SK-N-SH (cell line): ENCODE measurements around the gene LETM1. TPM values are rescaled to one million over a fixed set of nuclear protein-coding genes. Genes with fewer than 3 reads are reported as not detected.

Experiments
- CTCF ChIA-PET: fragments of 300-600, 350-600 bp; formaldehyde crosslinking; extraction: SDS; loops from one replicate; lab custom pipeline; 2021; lab: Yijun Ruan, JAX
- POLR2A ChIA-PET: fragments of 350-600 bp; sonication (Branson Sonifier 250); formaldehyde crosslinking; extraction: SDS; loops from one replicate; lab custom pipeline; 2020; ENCODE audit warnings: antibody characterized with exemption, inconsistent platforms; lab: Yijun Ruan, JAX
- DNase-seq: peaks from one replicate; pipeline ENCODE4 v3.0.0; 2012
- H2AFZ ChIP-seq: fragments of 200-600 bp; sonication (generic); 2 replicates; pipeline ENCODE4 v1.8.1; 2016; ENCODE audit warnings: antibody characterized with exemption, mild to moderate bottlenecking, low read depth
- H3F3A ChIP-seq: fragments of 200-600 bp; sonication (generic); replicated peaks from 2 replicates; pipeline ENCODE3; 2016; ENCODE audit warnings: antibody characterized with exemption, mild to moderate bottlenecking; ENCODE audit not compliant: insufficient read depth
- H3K27ac ChIP-seq, 2 experiments: fragments of 200-500 bp in 1 of 2; fragments of 200-600 bp in 1 of 2; sonication (Bioruptor generic) in 1 of 2; sonication (generic), shearing (Covaris generic) in 1 of 2; 2 replicates each; pipeline versions ENCODE4 v1.5.1 to v1.6.1; 2014 to 2016; ENCODE audit warnings: low read depth in 2 of 2, inconsistent platforms in 1 of 2, low read length in 1 of 2, mild to moderate bottlenecking in 1 of 2, mixed read lengths in 1 of 2
- H3K27me3 ChIP-seq: fragments of 200-600 bp; sonication (generic), shearing (Covaris generic); 2 replicates; pipeline ENCODE4 v1.6.1; 2016; ENCODE audit warnings: mixed run types; ENCODE audit not compliant: insufficient read depth
- H3K36me3 ChIP-seq, 2 experiments: fragments of 200-500 bp in 1 of 2; fragments of 200-600 bp in 1 of 2; sonication (Bioruptor generic) in 1 of 2; sonication (generic) in 1 of 2; replicated peaks in 1 of 2; 2 replicates each; pipeline versions ENCODE3 to v1.5.1; 2014 to 2016; ENCODE audit warnings: low read length in 1 of 2, mild to moderate bottlenecking in 1 of 2; ENCODE audit not compliant: insufficient read depth in 2 of 2, control insufficient read depth in 1 of 2
- H3K4me1 ChIP-seq, 2 experiments: fragments of 200-500 bp in 1 of 2; fragments of 200-600 bp in 1 of 2; sonication (Bioruptor generic) in 1 of 2; sonication (generic), shearing (Covaris generic) in 1 of 2; 2 replicates each; pipeline versions ENCODE4 v1.5.1 to v1.6.1; 2014 to 2016; ENCODE audit warnings: low read depth in 1 of 2, low read length in 1 of 2, mixed run types in 1 of 2; ENCODE audit not compliant: insufficient read depth in 2 of 2, control insufficient read depth in 1 of 2
- H3K4me2 ChIP-seq: fragments of 200-600 bp; sonication (generic), shearing (Covaris generic); 2 replicates; pipeline ENCODE4 v1.6.1; 2017; ENCODE audit warnings: mixed run types
- H3K4me3 ChIP-seq, 2 experiments: fragments of 200-500 bp in 1 of 2; fragments of 200-600 bp in 1 of 2; sonication (Bioruptor generic) in 1 of 2; sonication (generic), shearing (Covaris generic) in 1 of 2; 2 replicates each; pipeline versions ENCODE4 v1.5.1 to v1.8.1; 2014 to 2016; ENCODE audit warnings: low read depth in 2 of 2, inconsistent platforms in 1 of 2, low read length in 1 of 2, mild to moderate bottlenecking in 1 of 2, mixed read lengths in 1 of 2, moderate library complexity in 1 of 2
- H3K79me2 ChIP-seq: fragments of 200-600 bp; sonication (generic); 2 replicates; pipeline ENCODE4 v1.8.1; 2017; ENCODE audit warnings: mild to moderate bottlenecking; ENCODE audit not compliant: insufficient read depth
- H3K9ac ChIP-seq: fragments of 200-600 bp; sonication (generic); 2 replicates; pipeline ENCODE4 v1.6.1; 2017; ENCODE audit warnings: mixed run types
- H3K9me2 ChIP-seq: fragments of 200-600 bp; sonication (generic); 2 replicates; pipeline ENCODE4 v1.6.1; 2017; ENCODE audit warnings: mixed run types
- H3K9me3 ChIP-seq: fragments of 200-600 bp; sonication (generic); 2 replicates; pipeline ENCODE4 v1.6.1; 2017; ENCODE audit warnings: mixed run types, mild to moderate bottlenecking, moderate library complexity
- H4K20me1 ChIP-seq: fragments of 200-600 bp; sonication (generic); 2 replicates; pipeline ENCODE4 v1.6.1; 2017; ENCODE audit warnings: mild to moderate bottlenecking, mixed run types; ENCODE audit not compliant: insufficient read depth
- CTCF ChIP-seq: fragments of 200-600 bp; sonication (generic); IDR thresholded peaks from 2 replicates; pipeline ENCODE4 v1.6.1; 2017; ENCODE audit warnings: antibody characterized with exemption, mild to moderate bottlenecking, moderate library complexity
- ELF1 ChIP-seq: IDR thresholded peaks from 2 replicates; pipeline ENCODE4 v1.4.0; 2012
- FOXJ3 ChIP-seq: sonication (generic); formaldehyde crosslinking; IDR thresholded peaks from 2 replicates; pipeline ENCODE4 v1.5.1; 2020; ENCODE audit warnings: mild to moderate bottlenecking, missing genetic modification reagents
- GABPA ChIP-seq: IDR thresholded peaks from 2 replicates; pipeline ENCODE4 v1.4.0; 2012; ENCODE audit warnings: low read depth, mild to moderate bottlenecking
- MAX ChIP-seq: IDR thresholded peaks from 2 replicates; pipeline ENCODE4 v1.4.0; 2012; ENCODE audit warnings: low read depth
- MXI1 ChIP-seq: IDR thresholded peaks from 2 replicates; pipeline ENCODE4 v1.6.1; 2012; ENCODE audit warnings: mild to moderate bottlenecking, low read depth, low read length, improper control_type of control experiment
- NFIC ChIP-seq: IDR thresholded peaks from 2 replicates; pipeline ENCODE4 v1.4.0; 2012; ENCODE audit warnings: borderline replicate concordance
- RAD21 ChIP-seq: IDR thresholded peaks from 2 replicates; pipeline ENCODE4 v1.6.1; 2012; ENCODE audit warnings: mild to moderate bottlenecking, low read length
- RXRA ChIP-seq: IDR thresholded peaks from 2 replicates; pipeline ENCODE4 v1.4.0; 2012; ENCODE audit warnings: low read depth, mild to moderate bottlenecking, borderline replicate concordance
- SIN3A ChIP-seq: IDR thresholded peaks from 2 replicates; pipeline ENCODE4 v1.6.1; 2012; ENCODE audit warnings: low read depth, mild to moderate bottlenecking, low read length, moderate library complexity, borderline replicate concordance
- TEAD4 ChIP-seq: IDR thresholded peaks from 2 replicates; pipeline ENCODE4 v1.4.0; 2012; ENCODE audit warnings: mild to moderate bottlenecking, borderline replicate concordance; ENCODE audit not compliant: insufficient read depth
- USF1 ChIP-seq: IDR thresholded peaks from 2 replicates; pipeline ENCODE4 v1.4.0; 2012; ENCODE audit warnings: low read depth, borderline replicate concordance
- USF2 ChIP-seq: fragments of 150-350 bp; IDR thresholded peaks from 2 replicates; pipeline ENCODE4 v1.6.1; 2017; ENCODE audit warnings: antibody characterized with exemption, low read length, low read depth, borderline replicate concordance
- ZBTB33 ChIP-seq: IDR thresholded peaks from 2 replicates; pipeline ENCODE4 v1.4.0; 2012; ENCODE audit warnings: low read depth, borderline replicate concordance
- WGBS: methylation state at CpG from one replicate; pipeline ENCODE4 v1.1.6; 2017; ENCODE audit warnings: low lambda C conversion rate; 5-methylcytosine and 5-hydroxymethylcytosine counted together
- polyA plus RNA-seq, 3 experiments: library from polyadenylated mRNA; depleted of rRNA; stranded (reverse); fragments of >200 nt; gene quantifications; 2 replicates each; pipeline ENCODE4 v1.2.3, GENCODE V29; 2012
- TF ChIP-seq, protein P1 (sequence below): fragments of 150-350 bp; IDR thresholded peaks from 2 replicates; pipeline ENCODE4 v1.6.1; 2016; ENCODE audit warnings: mild to moderate bottlenecking, low read depth, low read length

Gene LETM1
- polyA plus RNA-seq, 1 of the 3 experiments (the other 2 are of a cell fraction) = 25.8 TPM

DNA sequence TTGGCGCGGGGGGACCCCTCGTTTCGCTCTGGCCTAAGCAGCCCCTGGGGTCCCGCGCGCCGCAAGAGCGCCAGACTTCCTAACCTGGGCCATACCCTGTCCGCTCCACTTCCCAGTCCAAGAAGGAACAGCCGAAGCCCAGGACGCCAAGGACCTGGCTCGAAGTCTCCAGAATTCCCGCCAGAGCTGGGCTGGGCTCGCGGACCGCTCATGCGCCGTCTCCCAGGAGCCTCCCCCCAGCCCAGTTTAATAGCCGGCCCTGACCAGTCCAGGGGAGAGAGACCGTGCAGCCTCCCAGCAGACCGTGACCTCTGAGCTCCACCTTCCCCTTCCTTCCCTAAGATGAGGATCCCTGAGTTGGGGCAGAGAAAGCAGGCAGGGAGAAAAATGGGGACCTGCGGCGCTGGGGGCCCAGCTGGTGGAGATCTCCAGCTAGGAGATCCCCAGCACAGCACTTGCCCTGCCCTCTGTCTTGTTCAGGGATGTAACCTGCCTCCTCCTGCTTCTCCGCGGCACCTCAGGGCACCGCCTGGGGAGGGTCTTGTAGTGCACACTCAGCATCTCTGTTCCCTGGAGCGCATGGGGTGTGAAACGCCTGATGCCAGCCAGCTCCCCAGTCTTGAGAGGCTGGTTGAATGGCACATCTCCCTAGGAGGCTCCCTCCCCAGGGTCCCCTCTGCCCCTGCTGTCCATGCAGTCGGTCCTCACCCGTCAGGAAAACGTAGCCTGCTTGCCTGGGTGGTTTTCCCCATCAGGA lies 1.2 kb upstream of the LETM1 start:
- H4K20me1 ChIP-seq = peaks cover 20% of the 10 kb centered on the region; the same call in 1 of the 2 replicates
- TF ChIP-seq ZBTB33 (no peak), RAD21 (no peak), FOXJ3 (CRISPR knock-in tag) (no peak), CTCF (0 out of 2 replicates have a peak, but pooled peaks have one; percentile 6), MXI1 (no peak), MAX (no peak), GABPA (no peak), TEAD4 (no peak)
- H3K4me2 ChIP-seq = peak overlapping the region; percentile 100
- no peaks in the 10 kb centered on the region for H3K27me3 ChIP-seq
- peaks cover 0 to 13% of the 10 kb centered on the region in 2 experiments; a peak in 1 of 4 replicates for H3K4me1 ChIP-seq
- H3K36me3 ChIP-seq = peaks cover 2 to 4% of the 10 kb centered on the region in 2 experiments
- H3K79me2 ChIP-seq = peaks cover 58% of the 10 kb centered on the region
- H3K4me3 ChIP-seq = peak overlapping the region; percentile 76 to 81
- peak overlapping the region; percentile 74 to 83 for H3K27ac ChIP-seq
- ChIA-PET CTCF (interaction anchor here (0.7 to 5.0 kb wide), 10 partner anchors 9 to 112 kb away, joined by 3 to 25 read pairs (median 4); partner anchors contain the start of gene NSD2), POLR2A (interaction anchor here (0.6 to 2.2 kb wide), 2 partner anchors 13 to 15 kb away, joined by 4 to 11 read pairs; partner anchors contain the start of gene NSD2)
- WGBS = 20% methylated on average over 14 of the region's 32 CpGs
- H3K9ac ChIP-seq = peak overlapping the region; percentile 89
- no peaks in the 10 kb centered on the region for H3K9me2 ChIP-seq
- DNase-seq = peak; percentile 67
- peaks cover 7% of the 10 kb centered on the region for H3F3A ChIP-seq
- no peaks in the 10 kb centered on the region for H3K9me3 ChIP-seq
- H2AFZ ChIP-seq = peak overlapping the region; percentile 91; the same call in 1 of the 2 replicates

DNA sequence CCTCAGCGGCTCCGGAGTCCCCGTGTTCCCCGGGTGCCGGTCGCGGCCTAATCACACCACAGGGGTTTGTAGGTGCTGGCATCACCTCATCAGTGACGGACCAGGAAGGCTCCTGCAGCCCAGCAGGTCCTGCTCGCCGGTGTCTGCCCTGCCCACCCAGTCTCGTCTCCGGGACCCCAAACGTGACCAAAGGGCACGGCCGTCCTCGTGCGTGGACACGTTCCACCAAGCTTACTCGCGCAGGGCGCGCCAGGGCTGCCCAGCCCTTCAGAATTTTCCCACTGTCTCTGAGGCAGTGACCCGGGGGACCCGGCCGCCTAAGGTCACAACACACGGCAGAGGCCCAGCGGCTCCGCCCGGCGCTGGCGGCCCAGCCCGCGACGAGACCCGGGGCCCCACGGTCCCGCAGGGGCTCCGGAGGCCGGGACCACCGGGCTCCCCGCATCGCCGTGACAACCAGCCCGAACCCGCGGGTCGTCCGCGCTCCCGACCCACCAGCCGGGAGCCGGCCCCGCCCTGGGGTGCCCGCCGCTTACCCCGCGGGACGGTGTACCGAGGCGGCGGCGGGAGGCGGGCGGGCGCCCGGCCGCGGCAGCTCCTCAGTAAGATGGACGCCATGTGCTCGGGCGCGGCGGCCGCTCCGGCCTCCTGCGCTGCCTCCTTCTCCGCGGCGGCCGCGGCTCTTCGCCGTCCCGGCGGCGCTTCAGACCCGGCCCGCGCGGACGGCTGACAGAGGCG lies 454 bp downstream of the LETM1 start:
- peaks cover 74% of the 10 kb centered on the region for H3K79me2 ChIP-seq
- DNase-seq = peak; percentile 62
- peak overlapping the region; percentile 55 to 63 for H3K27ac ChIP-seq
- peaks cover 2 to 4% of the 10 kb centered on the region in 2 experiments for H3K36me3 ChIP-seq
- H3K9ac ChIP-seq = peak overlapping the region; percentile 89
- 2% methylated on average over 11 of the region's 92 CpGs for WGBS
- POLR2A ChIA-PET = interaction anchor here (2.2 kb wide), 1 partner anchor 15 kb away, joined by 11 read pairs; the partner anchor contains the start of gene NSD2
- H3K27me3 ChIP-seq = no peaks in the 10 kb centered on the region
- peaks cover 0 to 13% of the 10 kb centered on the region in 2 experiments; a peak in 1 of 4 replicates for H3K4me1 ChIP-seq
- H4K20me1 ChIP-seq = peaks cover 32% of the 10 kb centered on the region; the same call in 1 of the 2 replicates
- H3F3A ChIP-seq = peaks cover 7% of the 10 kb centered on the region
- H3K4me2 ChIP-seq = peak overlapping the region; percentile 100
- CTCF ChIA-PET = interaction anchor here (0.8 to 5.0 kb wide), 5 partner anchors 13 to 74 kb away, joined by 3 to 25 read pairs (median 4); no protein-coding TSS in a partner anchor
- H2AFZ ChIP-seq = peak overlapping the region; percentile 56; the same call in 1 of the 2 replicates
- H3K9me3 ChIP-seq = no peaks in the 10 kb centered on the region
- peak overlapping the region; percentile 76 to 81 for H3K4me3 ChIP-seq
- no peaks in the 10 kb centered on the region for H3K9me2 ChIP-seq
- no peak for TF ChIP-seq ELF1
- no peak for TF ChIP-seq RXRA
- no peak for TF ChIP-seq USF2
- no peak for TF ChIP-seq USF1
- TF ChIP-seq NFIC = no peak
- TF ChIP-seq GABPA = no peak
- no peak; the same call in 1 of the 2 replicates for TF ChIP-seq SIN3A
- TF ChIP-seq, protein P1, sequence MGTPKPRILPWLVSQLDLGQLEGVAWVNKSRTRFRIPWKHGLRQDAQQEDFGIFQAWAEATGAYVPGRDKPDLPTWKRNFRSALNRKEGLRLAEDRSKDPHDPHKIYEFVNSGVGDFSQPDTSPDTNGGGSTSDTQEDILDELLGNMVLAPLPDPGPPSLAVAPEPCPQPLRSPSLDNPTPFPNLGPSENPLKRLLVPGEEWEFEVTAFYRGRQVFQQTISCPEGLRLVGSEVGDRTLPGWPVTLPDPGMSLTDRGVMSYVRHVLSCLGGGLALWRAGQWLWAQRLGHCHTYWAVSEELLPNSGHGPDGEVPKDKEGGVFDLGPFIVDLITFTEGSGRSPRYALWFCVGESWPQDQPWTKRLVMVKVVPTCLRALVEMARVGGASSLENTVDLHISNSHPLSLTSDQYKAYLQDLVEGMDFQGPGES = no peak
- no peak for TF ChIP-seq TEAD4
- TF ChIP-seq RAD21 = no peak
